HG02981 (cell line): ENCODE data around the gene ULK4.

Experiments used
- ATAC-seq: cut with Tn5 transposase; IDR thresholded peaks from one replicate; pipeline ENCODE4 v1.9.1; 2021; ENCODE audit warnings: mild to moderate bottlenecking, moderate library complexity; ENCODE audit not compliant: unreplicated experiment

Gene ULK4

GRCh38 chr3:41239587-41239986 lies 722.3 kb downstream of the ULK4 start:
- ATAC-seq = no peak

- no peak for ATAC-seq
Measured at GRCh38 chr3:41237907-41238306, 724.0 kb downstream of the ULK4 start.

GRCh38 chr3:41236228-41236627 lies 725.7 kb downstream of the ULK4 start:
- ATAC-seq = no peak

GRCh38 chr3:41234823-41235721 lies 726.8 kb downstream of the ULK4 start:
- ATAC-seq = no peak

GRCh38 chr3:41224120-41224806 lies 737.6 kb downstream of the ULK4 start:
- no peak for ATAC-seq

- no peak for ATAC-seq
Measured at GRCh38 chr3:41223691-41224090, 738.2 kb downstream of the ULK4 start.

GRCh38 chr3:41223078-41223477 lies 738.8 kb downstream of the ULK4 start:
- no peak for ATAC-seq

- ATAC-seq = no peak
Measured at GRCh38 chr3:41222501-41222900, 739.4 kb downstream of the ULK4 start.

- no peak for ATAC-seq
Measured at GRCh38 chr3:41222012-41222411, 739.9 kb downstream of the ULK4 start.

- ATAC-seq = no peak
Measured at GRCh38 chr3:41220906-41221677, 740.8 kb downstream of the ULK4 start.

GRCh38 chr3:41219424-41219823 lies 742.5 kb downstream of the ULK4 start:
- no peak for ATAC-seq

- no peak for ATAC-seq
Measured at GRCh38 chr3:41216993-41217392, 744.9 kb downstream of the ULK4 start.

- ATAC-seq = no peak
Measured at GRCh38 chr3:41216422-41216821, 745.5 kb downstream of the ULK4 start.

- no peak for ATAC-seq
Measured at GRCh38 chr3:41213588-41213987, 748.3 kb downstream of the ULK4 start.

GRCh38 chr3:41212088-41212487 lies 749.8 kb downstream of the ULK4 start:
- ATAC-seq = no peak

GRCh38 chr3:41210966-41211365 lies 750.9 kb downstream of the ULK4 start:
- ATAC-seq = no peak

GRCh38 chr3:41209646-41210045 lies 752.3 kb downstream of the ULK4 start:
- ATAC-seq = no peak

GRCh38 chr3:41208507-41209220 lies 753.2 kb downstream of the ULK4 start:
- no peak for ATAC-seq

- ATAC-seq = no peak
Measured at GRCh38 chr3:41207355-41207754, 754.5 kb downstream of the ULK4 start.

- no peak for ATAC-seq
Measured at GRCh38 chr3:41205591-41205990, 756.3 kb downstream of the ULK4 start.

GRCh38 chr3:41204369-41204768 lies 757.5 kb downstream of the ULK4 start:
- no peak for ATAC-seq
